PC-9 (cell line): ENCODE measurements around the gene CD300E.

Source experiments
- EZH2 ChIP-seq: fragments of 200-600 bp; sonication (generic); IDR thresholded peaks from 2 replicates; pipeline ENCODE4 v1.8.0; 2017; ENCODE audit warnings: antibody characterized with exemption, low read depth
- TF ChIP-seq, protein P1 (sequence below): fragments of 200-600 bp; sonication (generic); conservative IDR thresholded peaks from 2 replicates; pipeline ENCODE4 v1.6.1; 2017; ENCODE audit warnings: mixed run types, antibody characterized with exemption, mild to moderate bottlenecking, moderate library complexity

DNA sequence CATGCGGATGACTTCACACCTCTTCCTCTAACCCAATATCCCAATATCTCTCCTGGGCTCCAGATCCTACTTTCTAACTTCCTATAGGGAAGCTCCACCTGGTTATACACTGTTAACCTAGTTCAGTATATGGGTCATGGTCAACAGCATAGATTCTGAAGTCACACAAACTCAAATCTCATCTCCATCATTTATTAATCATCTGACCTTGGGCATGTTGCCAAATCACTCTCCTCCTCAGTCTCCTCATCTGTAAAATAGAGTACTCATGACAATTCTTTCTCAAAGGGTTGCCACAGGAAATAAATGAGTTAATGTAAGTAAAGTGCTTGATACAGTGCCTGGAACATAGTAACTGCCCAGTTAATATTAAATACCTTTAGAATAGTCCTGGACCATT, 593 bp upstream of the CD300E start:
- TF ChIP-seq, protein P1, sequence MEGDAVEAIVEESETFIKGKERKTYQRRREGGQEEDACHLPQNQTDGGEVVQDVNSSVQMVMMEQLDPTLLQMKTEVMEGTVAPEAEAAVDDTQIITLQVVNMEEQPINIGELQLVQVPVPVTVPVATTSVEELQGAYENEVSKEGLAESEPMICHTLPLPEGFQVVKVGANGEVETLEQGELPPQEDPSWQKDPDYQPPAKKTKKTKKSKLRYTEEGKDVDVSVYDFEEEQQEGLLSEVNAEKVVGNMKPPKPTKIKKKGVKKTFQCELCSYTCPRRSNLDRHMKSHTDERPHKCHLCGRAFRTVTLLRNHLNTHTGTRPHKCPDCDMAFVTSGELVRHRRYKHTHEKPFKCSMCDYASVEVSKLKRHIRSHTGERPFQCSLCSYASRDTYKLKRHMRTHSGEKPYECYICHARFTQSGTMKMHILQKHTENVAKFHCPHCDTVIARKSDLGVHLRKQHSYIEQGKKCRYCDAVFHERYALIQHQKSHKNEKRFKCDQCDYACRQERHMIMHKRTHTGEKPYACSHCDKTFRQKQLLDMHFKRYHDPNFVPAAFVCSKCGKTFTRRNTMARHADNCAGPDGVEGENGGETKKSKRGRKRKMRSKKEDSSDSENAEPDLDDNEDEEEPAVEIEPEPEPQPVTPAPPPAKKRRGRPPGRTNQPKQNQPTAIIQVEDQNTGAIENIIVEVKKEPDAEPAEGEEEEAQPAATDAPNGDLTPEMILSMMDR, result no peak
- no peak for TF ChIP-seq EZH2
